Caki2 (cell line): Measurements from ENCODE around the gene PIP. TPM values are rescaled to one million over a fixed set of nuclear protein-coding genes. Genes with fewer than 3 reads are reported as not detected.
"Not testable (repeated sequence)": the region's sequence is repeated elsewhere in the genome, so short reads cannot be mapped to it uniquely, and the experiment has no call there.

Experiments used
- DNase-seq: peaks from one replicate; pipeline ENCODE4 v3.0.0-alpha.2; 2015; ENCODE audit warnings: low read depth
- in situ Hi-C: cut with HindIII; loops from 2 replicates; pipeline ENCODE4 v1.10.0; 2016; ENCODE audit warnings: low sequenced_read_pairs, low pct_unique_long_range_greater_than_20kb, mixed read lengths
- total RNA-seq: library from RNA; depleted of rRNA; stranded (reverse); fragments of >200 nt; shearing (Covaris generic); gene quantifications from 2 replicates; pipeline ENCODE4 v1.2.3, GENCODE V29; 2014; ENCODE audit warnings: low replicate concordance; rRNA removed

PIP gene
- total RNA-seq, 1 experiment from 2014 or later, result not detected

DNA sequence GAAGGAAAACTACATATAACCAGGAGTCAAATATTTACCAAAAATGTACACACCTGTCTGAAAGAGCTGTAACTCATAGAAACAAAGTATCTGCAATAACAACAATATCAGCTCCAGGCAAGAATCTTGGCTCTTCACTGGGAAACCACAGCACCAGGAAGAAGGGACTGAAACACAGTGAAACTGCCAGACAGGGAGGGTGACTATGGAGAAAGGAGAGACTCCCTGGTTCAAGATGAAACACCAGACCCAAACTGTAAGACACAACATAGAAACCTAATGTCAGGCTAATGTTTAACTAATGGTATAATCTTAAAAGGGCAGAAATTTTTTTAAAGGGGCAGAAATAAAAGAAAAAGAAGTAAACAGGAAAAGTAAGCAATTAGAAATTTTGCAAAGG, 39.8 kb downstream of the PIP start:
- in situ Hi-C loops, result no loop called here
- DNase-seq, result peak; percentile 14

DNA sequence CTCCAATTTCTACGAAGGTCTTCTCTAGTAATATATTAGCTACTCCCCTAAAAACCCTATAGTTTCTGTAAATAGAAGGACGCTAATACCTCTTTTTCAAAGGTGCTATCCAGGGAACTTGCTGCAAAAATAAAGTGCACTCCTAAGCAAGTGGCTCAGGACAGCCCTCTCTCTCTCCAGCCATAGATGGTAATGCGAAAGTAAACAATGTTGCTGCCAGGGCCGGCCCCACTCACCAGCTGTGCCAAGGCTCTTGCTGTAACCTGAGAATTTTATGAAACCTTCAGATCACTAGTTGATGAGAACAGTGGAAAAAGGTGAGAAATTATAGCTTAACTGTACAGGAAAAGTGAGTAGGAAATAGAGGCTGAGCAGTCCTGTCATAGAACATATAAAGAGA, 40.5 kb downstream of the PIP start:
- in situ Hi-C loops, result no loop called here

DNA sequence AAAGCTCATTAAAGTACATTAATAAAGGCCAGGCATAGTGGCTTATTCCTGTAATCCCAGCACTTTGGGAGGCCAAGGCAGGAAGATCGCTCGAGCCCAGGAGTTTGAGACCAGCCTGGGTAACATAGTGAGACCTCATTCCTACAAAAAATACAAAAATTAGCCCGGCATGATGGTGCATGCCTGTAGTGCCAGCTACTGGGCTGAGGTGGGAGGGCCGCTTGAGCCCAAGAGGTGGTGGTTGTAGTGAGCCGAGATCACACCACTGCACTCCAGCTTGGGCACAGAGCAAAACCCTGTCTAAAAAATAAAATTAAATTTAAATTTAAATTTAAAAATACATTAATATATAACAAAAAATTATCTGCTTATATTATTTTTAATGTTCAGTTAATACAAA, 44.3 kb downstream of the PIP start:
- in situ Hi-C loops, result no loop called here
- DNase-seq, result no peak

More for the DNA sequence above, 40.5 kb downstream of the PIP start:
- no peak for DNase-seq

DNA sequence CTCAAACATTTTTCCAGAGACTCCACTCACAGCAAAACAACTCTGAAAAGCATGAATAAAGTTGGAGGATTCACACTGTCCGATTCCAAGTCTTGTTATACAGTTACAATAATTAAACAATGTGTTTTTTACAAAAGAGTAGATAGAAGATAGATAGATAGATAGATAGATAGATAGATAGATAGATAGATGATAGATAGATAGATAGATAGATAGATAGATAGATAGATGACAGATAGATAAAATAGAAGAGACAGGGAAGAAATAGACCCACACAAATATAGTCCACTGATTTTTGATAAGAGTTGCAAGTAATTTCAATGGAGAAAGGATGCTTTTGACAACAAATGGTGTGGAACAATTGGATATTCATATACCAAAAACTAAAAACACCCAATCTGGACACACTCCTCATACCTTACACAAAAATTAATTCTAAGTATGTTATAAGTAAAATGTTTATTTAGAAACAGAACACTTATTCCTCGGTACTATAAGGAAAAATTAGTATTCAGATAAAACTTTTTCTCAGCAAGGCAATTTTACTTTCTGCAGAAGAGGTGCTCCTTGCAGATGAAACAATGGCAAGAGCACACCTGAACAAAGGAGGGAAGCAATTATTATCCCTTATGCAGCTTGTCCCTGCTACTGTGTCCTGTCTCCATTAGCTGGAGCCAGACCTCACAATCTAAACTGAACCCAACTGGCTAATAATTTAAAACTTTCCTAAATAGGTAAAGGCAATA, 45.7 kb downstream of the PIP start:
- DNase-seq, result no peak
- in situ Hi-C loops, result no loop called here

DNA sequence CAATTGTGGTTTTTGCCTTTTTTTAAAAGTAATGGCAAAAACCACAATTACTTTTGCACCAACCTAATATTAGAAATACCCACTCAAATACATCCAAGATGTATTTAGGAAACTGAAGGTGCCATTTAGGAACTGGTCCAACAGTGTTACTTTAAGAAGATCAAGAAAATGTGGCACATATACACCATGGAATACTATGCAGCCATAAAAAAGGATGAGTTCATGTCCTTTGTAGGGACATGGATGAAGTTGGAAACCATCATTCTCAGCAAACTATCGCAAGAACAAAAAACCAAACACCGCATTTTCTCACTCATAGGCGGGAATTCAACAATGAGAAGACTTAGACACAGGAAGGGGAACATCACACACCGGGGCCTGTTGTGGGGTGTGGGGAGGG, 48.9 kb downstream of the PIP start:
- in situ Hi-C loops, DNase-seq: not testable (repeated sequence)

DNA sequence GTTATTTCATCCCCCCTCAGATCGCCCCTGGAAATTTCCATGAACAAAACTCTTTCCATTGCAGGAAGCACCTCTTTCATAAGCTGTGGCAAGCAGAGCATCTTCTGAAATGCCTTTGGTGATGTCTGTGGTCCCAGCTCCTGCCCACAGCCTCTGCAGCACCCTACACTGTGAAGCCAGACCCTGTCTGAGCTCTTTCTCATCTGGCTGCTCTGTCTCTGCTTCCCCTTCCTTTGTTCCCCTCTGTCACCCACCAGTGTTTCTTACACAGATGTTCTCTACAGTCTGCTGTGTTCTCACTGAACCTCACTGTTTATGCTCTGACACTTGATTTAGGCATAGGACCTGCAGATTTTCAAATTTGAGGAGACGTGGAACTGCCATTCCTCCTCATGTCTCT, 49.5 kb downstream of the PIP start:
- DNase-seq, result no peak
- in situ Hi-C loops, result no loop called here

DNA sequence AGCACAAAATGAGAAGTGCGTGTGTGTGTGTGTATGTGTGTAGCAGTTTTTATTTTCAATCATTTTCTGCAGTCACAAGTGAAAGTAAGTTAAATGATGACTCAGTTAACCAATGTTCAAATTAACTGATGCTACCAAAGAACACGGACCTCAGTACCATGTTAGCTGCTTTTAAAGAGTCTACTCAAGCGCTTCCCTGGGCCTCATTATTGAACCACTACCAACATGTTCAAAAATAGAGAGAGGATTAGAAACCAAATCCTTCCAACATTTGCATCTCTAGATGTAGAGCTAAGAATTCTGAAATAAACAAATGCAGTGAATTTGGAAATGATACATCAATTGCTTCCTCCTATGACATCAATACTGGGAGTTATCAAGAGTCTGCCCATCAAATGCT, 51.1 kb downstream of the PIP start, which contains the start of gene TAS2R39:
Gene TAS2R39 (plus strand): TSS at position 396 of the 400 bp plus-strand sequence. CDS start 0 bp downstream, at position 396.
- in situ Hi-C loops, result no loop called here
- DNase-seq, result no peak

DNA sequence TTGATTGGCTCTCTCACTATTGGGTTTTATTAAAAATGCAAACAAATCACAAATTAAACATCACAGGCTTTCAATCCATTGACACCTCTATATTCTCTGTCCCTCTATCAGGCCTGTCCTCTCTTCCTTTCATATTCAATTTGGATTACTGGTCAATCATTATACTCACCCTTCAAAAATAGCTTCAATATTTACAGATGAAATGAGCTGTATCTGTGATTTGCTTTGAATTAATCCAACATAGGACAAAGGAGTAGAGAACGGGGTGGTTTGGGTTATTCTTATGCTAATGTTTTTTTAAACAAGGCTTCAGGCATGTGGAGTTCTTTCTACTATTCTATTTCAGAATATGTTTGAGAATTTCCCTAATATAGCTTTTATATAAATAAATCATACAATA, 53.7 kb downstream of the PIP start:
- in situ Hi-C loops, result no loop called here
- no peak for DNase-seq

DNA sequence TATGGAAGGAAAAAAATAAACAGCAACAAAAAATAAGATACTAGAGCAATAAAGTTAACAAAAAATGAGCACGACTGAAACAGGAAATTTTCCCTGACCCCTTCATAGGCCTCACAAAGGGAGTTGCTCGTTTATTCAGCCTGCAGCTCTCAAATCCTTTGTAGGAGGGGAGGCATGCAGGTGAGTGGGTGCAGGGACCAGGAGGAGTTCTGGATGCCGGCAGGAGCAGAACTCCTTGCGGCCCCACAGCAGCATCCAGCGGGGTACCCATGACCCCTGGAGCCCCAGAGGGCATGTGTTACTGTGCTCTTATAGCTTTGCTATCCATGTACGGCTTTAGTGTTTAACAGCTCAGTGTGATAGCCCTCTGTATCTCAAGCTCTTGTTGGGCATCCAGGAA, 57.1 kb downstream of the PIP start:
- no peak for DNase-seq
- in situ Hi-C loops, result no loop called here

Other genes starting within 250 kb of the PIP start
- not detected in 2 replicates for gene TRPV6, start 246.3 kb upstream of the PIP start, total RNA-seq
- not detected in 2 replicates for gene TRPV5, start 198.3 kb upstream of the PIP start, total RNA-seq
- not detected in 2 replicates for gene LLCFC1, start 192.6 kb upstream of the PIP start, total RNA-seq
- not detected in 2 replicates for gene KEL, start 169.7 kb upstream of the PIP start, total RNA-seq
- not detected in 2 replicates for gene OR9A2, start 104.9 kb upstream of the PIP start, total RNA-seq
- gene OR6V1, start 79.7 kb upstream of the PIP start, total RNA-seq, result not detected in 2 replicates
- not detected in 2 replicates for gene TAS2R39, start 51.3 kb downstream of the PIP start, total RNA-seq
- gene TAS2R40, start 90.0 kb downstream of the PIP start, total RNA-seq, result not detected in 2 replicates
- 107 and 161 TPM in 2 replicates for gene GSTK1, start 131.4 kb downstream of the PIP start, total RNA-seq
- gene TMEM139, start 152.9 kb downstream of the PIP start, total RNA-seq, result 79.0 and 102 TPM in 2 replicates
- gene CASP2, start 156.3 kb downstream of the PIP start, total RNA-seq, result 5.6 and 11.9 TPM in 2 replicates
- gene CLCN1, start 184.0 kb downstream of the PIP start, total RNA-seq, result not detected in 2 replicates
- gene FAM131B, start 230.6 kb downstream of the PIP start, total RNA-seq, result 0.03 TPM in 1 of 2 replicates, not detected in the other
- gene ZYX, start 249.3 kb downstream of the PIP start, total RNA-seq, result 23.2 and 41.3 TPM in 2 replicates